GM23338 (cell line): ENCODE data around the gene BANK1. TPM values are rescaled to one million over a fixed set of nuclear protein-coding genes. Genes with fewer than 3 reads are reported as not detected.

ENCODE experiments used
- ATAC-seq: fragments of 200-7000 bp; cut with Tn5 transposase; 3 replicates; pipeline ENCODE4 v1.9.1; 2020
- DNase-seq: peaks from one replicate; pipeline ENCODE4 v3.0.0-alpha.2; 2015; ENCODE audit warnings: low spot score
- H2AFZ ChIP-seq: fragments of 200-600 bp; sonication (generic); 2 replicates; pipeline ENCODE4 v1.8.0; 2016; ENCODE audit warnings: antibody characterized with exemption, mild to moderate bottlenecking, moderate library complexity
- H3F3A ChIP-seq: fragments of 200-600 bp; sonication (generic); replicated peaks from 2 replicates; pipeline ENCODE4 v1.8.0; 2017; ENCODE audit warnings: antibody characterized with exemption, mixed run types, low read depth
- H3K27ac ChIP-seq: fragments of 200-600 bp; sonication (generic); 2 replicates; pipeline ENCODE4 v1.6.1; 2016; ENCODE audit warnings: low read depth
- H3K27me3 ChIP-seq: fragments of 200-600 bp; sonication (generic); 2 replicates; pipeline ENCODE4 v1.8.0; 2016; ENCODE audit warnings: mild to moderate bottlenecking, mixed run types, moderate library complexity; ENCODE audit not compliant: insufficient read depth
- H3K36me3 ChIP-seq: fragments of 200-600 bp; sonication (generic); 2 replicates; pipeline ENCODE4 v1.8.0; 2016; ENCODE audit warnings: mild to moderate bottlenecking; ENCODE audit not compliant: insufficient read depth
- H3K4me1 ChIP-seq: fragments of 200-600 bp; sonication (generic); 2 replicates; pipeline ENCODE4 v1.8.0; 2016; ENCODE audit warnings: mild to moderate bottlenecking, moderate library complexity; ENCODE audit not compliant: insufficient read depth
- H3K4me2 ChIP-seq: fragments of 200-600 bp; sonication (generic); 2 replicates; pipeline ENCODE4 v1.7.1; 2017; ENCODE audit warnings: mixed run types
- H3K4me3 ChIP-seq: fragments of 200-600 bp; sonication (generic); 2 replicates; pipeline ENCODE4 v1.6.1; 2016; ENCODE audit warnings: mixed run types
- H3K79me2 ChIP-seq: fragments of 200-600 bp; sonication (generic); replicated peaks from 2 replicates; pipeline ENCODE4 v1.8.0; 2017; ENCODE audit warnings: mild to moderate bottlenecking; ENCODE audit not compliant: insufficient read depth
- H3K9me2 ChIP-seq: fragments of 200-600 bp; sonication (generic); 2 replicates; pipeline ENCODE4 v1.8.0; 2017; ENCODE audit not compliant: insufficient read depth
- H4K20me1 ChIP-seq: fragments of 200-600 bp; sonication (generic); replicated peaks from 2 replicates; pipeline ENCODE4 v1.8.0; 2017; ENCODE audit warnings: mild to moderate bottlenecking; ENCODE audit not compliant: insufficient read depth
- H3K27ac Mint-ChIP-seq: 2 replicates; pipeline ENCODE4 v1.8.0; 2020; ENCODE audit warnings: inconsistent platforms, mild to moderate bottlenecking, moderate library complexity, mixed read lengths
- H3K27me3 Mint-ChIP-seq: 3 replicates; pipeline ENCODE4 v1.8.0; 2022; ENCODE audit warnings: low read depth, mild to moderate bottlenecking, moderate library complexity, mixed read lengths, inconsistent platforms; ENCODE audit not compliant: insufficient read depth, poor library complexity
- H3K36me3 Mint-ChIP-seq: 3 replicates; pipeline ENCODE4 v1.8.0; 2021; ENCODE audit warnings: low read depth, mild to moderate bottlenecking, inconsistent platforms, moderate library complexity, mixed read lengths
- H3K4me1 Mint-ChIP-seq: 3 replicates; pipeline ENCODE4 v1.8.0; 2020; ENCODE audit warnings: mild to moderate bottlenecking, inconsistent platforms, mixed read lengths
- H3K4me3 Mint-ChIP-seq: 3 replicates; pipeline ENCODE4 v1.8.0; 2021; ENCODE audit warnings: moderate library complexity, mild to moderate bottlenecking, inconsistent platforms, mixed read lengths
- H3K9me3 Mint-ChIP-seq: 3 replicates; pipeline ENCODE4 v1.8.0; 2020; ENCODE audit warnings: moderate library complexity, mild to moderate bottlenecking, inconsistent platforms, mixed read lengths
- CREB1 ChIP-seq: fragments of 250-450 bp; sonication (Bioruptor Pico); IDR thresholded peaks from 2 replicates; pipeline ENCODE4 v1.5.0; 2020; ENCODE audit warnings: low read depth, mild to moderate bottlenecking, moderate library complexity
- CTCF ChIP-seq, 2 experiments: fragments of 200-600 bp in 1 of 2; sonication (generic) in 1 of 2; conservative IDR thresholded peaks; 2 replicates each; pipeline versions ENCODE4 v1.5.1 to v1.6.1; 2016 to 2017; ENCODE audit warnings: antibody characterized with exemption in 2 of 2, low read depth in 2 of 2, mild to moderate bottlenecking in 2 of 2, moderate library complexity in 1 of 2
- EZH2 ChIP-seq: fragments of 200-600 bp; sonication (generic); IDR thresholded peaks from one replicate; pipeline ENCODE4 v1.8.0; 2017; ENCODE audit warnings: antibody characterized with exemption, mild to moderate bottlenecking, low read depth; ENCODE audit not compliant: unreplicated experiment
- JUNB ChIP-seq: IDR thresholded peaks from one replicate; pipeline ENCODE4 v1.6.1; 2016; ENCODE audit warnings: antibody characterized with exemption; ENCODE audit not compliant: unreplicated experiment
- NANOG ChIP-seq: IDR thresholded peaks from 2 replicates; pipeline ENCODE4 v1.6.1; 2016; ENCODE audit warnings: antibody characterized with exemption, borderline replicate concordance
- STAT1 ChIP-seq: IDR thresholded peaks from one replicate; pipeline ENCODE4 v1.6.1; 2016; ENCODE audit warnings: antibody characterized with exemption; ENCODE audit not compliant: unreplicated experiment
- ZNF114 ChIP-seq: fragments of 250-450 bp; sonication (Bioruptor Pico); IDR thresholded peaks from 2 replicates; pipeline ENCODE4 v1.5.0; 2020; ENCODE audit warnings: mild to moderate bottlenecking, moderate library complexity
- ZNF331 ChIP-seq: fragments of 250-450 bp; sonication (Bioruptor Pico); IDR thresholded peaks from 2 replicates; pipeline ENCODE4 v1.5.0; 2020; ENCODE audit warnings: low read depth, mild to moderate bottlenecking, moderate library complexity
- polyA plus RNA-seq: library from polyadenylated mRNA; unstranded; fragments of >200 nt; fragmentation: Nextera tagmentation; extraction: Ambion mirVana; gene quantifications from 2 replicates; pipeline ENCODE4 v1.2.1, GENCODE V29; 2016
- total RNA-seq: library from RNA; depleted of rRNA; stranded (reverse); fragments of >200 nt; shearing (Covaris generic); gene quantifications from 2 replicates; pipeline ENCODE4 v1.2.3, GENCODE V29; 2014
- TF ChIP-seq, protein P1 (sequence below): IDR thresholded peaks from one replicate; pipeline ENCODE4 v1.6.1; 2018; ENCODE audit warnings: antibody characterized with exemption; ENCODE audit not compliant: unreplicated experiment
- TF ChIP-seq, protein P2 (sequence below): fragments of 250-450 bp; sonication (Bioruptor Pico); IDR thresholded peaks from 2 replicates; pipeline ENCODE4 v1.5.0; 2020; ENCODE audit warnings: mild to moderate bottlenecking, moderate library complexity

Gene BANK1
- total and polyA plus RNA-seq, 2 experiments from 2014 or later, result 0.86 to 0.87 TPM

DNA sequence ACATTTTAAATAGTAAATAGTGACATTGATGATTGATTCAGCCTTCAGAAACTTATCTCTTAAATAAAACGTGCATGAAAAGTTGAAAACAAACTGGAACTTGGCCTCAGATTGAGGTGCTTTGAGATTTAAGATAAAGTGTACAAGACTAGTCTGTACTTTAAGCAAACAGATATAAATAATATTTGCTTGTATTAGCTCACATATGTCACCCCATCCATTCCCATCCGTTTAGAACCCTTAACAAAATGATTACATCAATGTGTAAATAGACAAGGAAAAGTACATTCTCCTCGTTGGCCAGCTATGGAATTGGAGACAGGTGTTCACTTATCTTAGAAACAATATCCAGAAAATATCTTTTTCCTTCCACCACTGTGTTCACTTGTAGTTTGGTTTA, 130.8 kb downstream of the BANK1 start (continued):
- TF ChIP-seq CTCF (conservative IDR thresholded peaks at IDR 0.05; ENCODE audit: low read depth in 2 of 2), result no peak
- TF ChIP-seq, protein P1, sequence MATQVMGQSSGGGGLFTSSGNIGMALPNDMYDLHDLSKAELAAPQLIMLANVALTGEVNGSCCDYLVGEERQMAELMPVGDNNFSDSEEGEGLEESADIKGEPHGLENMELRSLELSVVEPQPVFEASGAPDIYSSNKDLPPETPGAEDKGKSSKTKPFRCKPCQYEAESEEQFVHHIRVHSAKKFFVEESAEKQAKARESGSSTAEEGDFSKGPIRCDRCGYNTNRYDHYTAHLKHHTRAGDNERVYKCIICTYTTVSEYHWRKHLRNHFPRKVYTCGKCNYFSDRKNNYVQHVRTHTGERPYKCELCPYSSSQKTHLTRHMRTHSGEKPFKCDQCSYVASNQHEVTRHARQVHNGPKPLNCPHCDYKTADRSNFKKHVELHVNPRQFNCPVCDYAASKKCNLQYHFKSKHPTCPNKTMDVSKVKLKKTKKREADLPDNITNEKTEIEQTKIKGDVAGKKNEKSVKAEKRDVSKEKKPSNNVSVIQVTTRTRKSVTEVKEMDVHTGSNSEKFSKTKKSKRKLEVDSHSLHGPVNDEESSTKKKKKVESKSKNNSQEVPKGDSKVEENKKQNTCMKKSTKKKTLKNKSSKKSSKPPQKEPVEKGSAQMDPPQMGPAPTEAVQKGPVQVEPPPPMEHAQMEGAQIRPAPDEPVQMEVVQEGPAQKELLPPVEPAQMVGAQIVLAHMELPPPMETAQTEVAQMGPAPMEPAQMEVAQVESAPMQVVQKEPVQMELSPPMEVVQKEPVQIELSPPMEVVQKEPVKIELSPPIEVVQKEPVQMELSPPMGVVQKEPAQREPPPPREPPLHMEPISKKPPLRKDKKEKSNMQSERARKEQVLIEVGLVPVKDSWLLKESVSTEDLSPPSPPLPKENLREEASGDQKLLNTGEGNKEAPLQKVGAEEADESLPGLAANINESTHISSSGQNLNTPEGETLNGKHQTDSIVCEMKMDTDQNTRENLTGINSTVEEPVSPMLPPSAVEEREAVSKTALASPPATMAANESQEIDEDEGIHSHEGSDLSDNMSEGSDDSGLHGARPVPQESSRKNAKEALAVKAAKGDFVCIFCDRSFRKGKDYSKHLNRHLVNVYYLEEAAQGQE, result no peak
- TF ChIP-seq CREB1 (CRISPR knock-in tag), result no peak
- no peak for TF ChIP-seq NANOG

GRCh38 chr4:101931619-101932018, 141.1 kb downstream of the BANK1 start:
- H3K27me3 ChIP-seq, result no peaks in the 10 kb centered on the region
- no peak overlapping the region for H3K4me3 ChIP-seq
- H3K9me2 ChIP-seq, result no peaks in the 10 kb centered on the region
- no peaks in the 10 kb centered on the region for H3K79me2 ChIP-seq
- TF ChIP-seq EZH2, result no peak
- no peak for TF ChIP-seq NANOG
- TF ChIP-seq, protein P2, sequence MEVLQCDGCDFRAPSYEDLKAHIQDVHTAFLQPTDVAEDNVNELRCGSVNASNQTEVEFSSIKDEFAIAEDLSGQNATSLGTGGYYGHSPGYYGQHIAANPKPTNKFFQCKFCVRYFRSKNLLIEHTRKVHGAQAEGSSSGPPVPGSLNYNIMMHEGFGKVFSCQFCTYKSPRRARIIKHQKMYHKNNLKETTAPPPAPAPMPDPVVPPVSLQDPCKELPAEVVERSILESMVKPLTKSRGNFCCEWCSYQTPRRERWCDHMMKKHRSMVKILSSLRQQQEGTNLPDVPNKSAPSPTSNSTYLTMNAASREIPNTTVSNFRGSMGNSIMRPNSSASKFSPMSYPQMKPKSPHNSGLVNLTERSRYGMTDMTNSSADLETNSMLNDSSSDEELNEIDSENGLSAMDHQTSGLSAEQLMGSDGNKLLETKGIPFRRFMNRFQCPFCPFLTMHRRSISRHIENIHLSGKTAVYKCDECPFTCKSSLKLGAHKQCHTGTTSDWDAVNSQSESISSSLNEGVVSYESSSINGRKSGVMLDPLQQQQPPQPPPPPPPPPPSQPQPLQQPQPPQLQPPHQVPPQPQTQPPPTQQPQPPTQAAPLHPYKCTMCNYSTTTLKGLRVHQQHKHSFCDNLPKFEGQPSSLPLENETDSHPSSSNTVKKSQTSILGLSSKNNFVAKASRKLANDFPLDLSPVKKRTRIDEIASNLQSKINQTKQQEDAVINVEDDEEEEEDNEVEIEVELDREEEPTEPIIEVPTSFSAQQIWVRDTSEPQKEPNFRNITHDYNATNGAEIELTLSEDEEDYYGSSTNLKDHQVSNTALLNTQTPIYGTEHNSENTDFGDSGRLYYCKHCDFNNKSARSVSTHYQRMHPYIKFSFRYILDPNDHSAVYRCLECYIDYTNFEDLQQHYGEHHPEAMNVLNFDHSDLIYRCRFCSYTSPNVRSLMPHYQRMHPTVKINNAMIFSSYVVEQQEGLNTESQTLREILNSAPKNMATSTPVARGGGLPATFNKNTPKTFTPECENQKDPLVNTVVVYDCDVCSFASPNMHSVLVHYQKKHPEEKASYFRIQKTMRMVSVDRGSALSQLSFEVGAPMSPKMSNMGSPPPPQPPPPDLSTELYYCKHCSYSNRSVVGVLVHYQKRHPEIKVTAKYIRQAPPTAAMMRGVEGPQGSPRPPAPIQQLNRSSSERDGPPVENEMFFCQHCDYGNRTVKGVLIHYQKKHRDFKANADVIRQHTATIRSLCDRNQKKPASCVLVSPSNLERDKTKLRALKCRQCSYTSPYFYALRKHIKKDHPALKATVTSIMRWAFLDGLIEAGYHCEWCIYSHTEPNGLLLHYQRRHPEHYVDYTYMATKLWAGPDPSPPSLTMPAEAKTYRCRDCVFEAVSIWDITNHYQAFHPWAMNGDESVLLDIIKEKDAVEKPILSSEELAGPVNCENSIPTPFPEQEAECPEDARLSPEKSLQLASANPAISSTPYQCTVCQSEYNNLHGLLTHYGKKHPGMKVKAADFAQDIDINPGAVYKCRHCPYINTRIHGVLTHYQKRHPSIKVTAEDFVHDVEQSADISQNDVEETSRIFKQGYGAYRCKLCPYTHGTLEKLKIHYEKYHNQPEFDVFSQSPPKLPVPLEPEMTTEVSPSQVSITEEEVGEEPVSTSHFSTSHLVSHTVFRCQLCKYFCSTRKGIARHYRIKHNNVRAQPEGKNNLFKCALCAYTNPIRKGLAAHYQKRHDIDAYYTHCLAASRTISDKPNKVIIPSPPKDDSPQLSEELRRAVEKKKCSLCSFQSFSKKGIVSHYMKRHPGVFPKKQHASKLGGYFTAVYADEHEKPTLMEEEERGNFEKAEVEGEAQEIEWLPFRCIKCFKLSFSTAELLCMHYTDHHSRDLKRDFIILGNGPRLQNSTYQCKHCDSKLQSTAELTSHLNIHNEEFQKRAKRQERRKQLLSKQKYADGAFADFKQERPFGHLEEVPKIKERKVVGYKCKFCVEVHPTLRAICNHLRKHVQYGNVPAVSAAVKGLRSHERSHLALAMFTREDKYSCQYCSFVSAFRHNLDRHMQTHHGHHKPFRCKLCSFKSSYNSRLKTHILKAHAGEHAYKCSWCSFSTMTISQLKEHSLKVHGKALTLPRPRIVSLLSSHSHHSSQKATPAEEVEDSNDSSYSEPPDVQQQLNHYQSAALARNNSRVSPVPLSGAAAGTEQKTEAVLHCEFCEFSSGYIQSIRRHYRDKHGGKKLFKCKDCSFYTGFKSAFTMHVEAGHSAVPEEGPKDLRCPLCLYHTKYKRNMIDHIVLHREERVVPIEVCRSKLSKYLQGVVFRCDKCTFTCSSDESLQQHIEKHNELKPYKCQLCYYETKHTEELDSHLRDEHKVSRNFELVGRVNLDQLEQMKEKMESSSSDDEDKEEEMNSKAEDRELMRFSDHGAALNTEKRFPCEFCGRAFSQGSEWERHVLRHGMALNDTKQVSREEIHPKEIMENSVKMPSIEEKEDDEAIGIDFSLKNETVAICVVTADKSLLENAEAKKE (CRISPR knock-in tag), result no peak
- TF ChIP-seq STAT1, result no peak
- no peak for TF ChIP-seq JUNB
- TF ChIP-seq ZNF114 (CRISPR knock-in tag), result no peak
- no peak for TF ChIP-seq ZNF331 (CRISPR knock-in tag)
- TF ChIP-seq, protein P1, result no peak
- H4K20me1 ChIP-seq, result no peaks in the 10 kb centered on the region
- Mint-ChIP-seq H3K27me3 (no peaks in the 10 kb centered on the region), H3K4me1 (peaks cover 9% of the 10 kb centered on the region; the same call in 2 of the 3 replicates), H3K27ac (no peak overlapping the region; the same call in 1 of the 2 replicates), H3K4me3 (no peak overlapping the region), H3K36me3 (no peaks in the 10 kb centered on the region), H3K9me3 (peaks cover 3% of the 10 kb centered on the region; the same call in 1 of the 3 replicates)
- H3K4me2 ChIP-seq, result no peak overlapping the region
- H3K36me3 ChIP-seq, result no peaks in the 10 kb centered on the region
- no peaks in the 10 kb centered on the region for H3K4me1 ChIP-seq
- H3F3A ChIP-seq, result no peaks in the 10 kb centered on the region
- no peak overlapping the region for H3K27ac ChIP-seq
- ATAC-seq (no peak), DNase-seq (no peak)
- H2AFZ ChIP-seq, result no peak overlapping the region
